Measurements from ENCODE around the gene FAM76B. TPM values are rescaled to one million over a fixed set of nuclear protein-coding genes. Genes with fewer than 3 reads are reported as not detected.

FAM76B gene
- total and polyA plus RNA-seq, 7 experiments from 2014 or later: 10.6 to 82.1 (median 52.3) TPM

GRCh38 chr11:95727111-95727510, 62.5 kb downstream of the FAM76B start:
- no peaks in the 10 kb centered on the region for H3K36me3 ChIP-seq (ENCODE audit: control insufficient read depth in 2 of 3, insufficient read depth in 3 of 3, low read length in 3 of 3)
- no peak overlapping the region for H3K27ac Mint-ChIP-seq
- H3K36me3 Mint-ChIP-seq: no peaks in the 10 kb centered on the region
- POLR2A ChIA-PET: no interaction called here
- H3K4me3 Mint-ChIP-seq: no peak overlapping the region
- peaks cover 0 to 1% (median 0%) of the 10 kb centered on the region in 11 donors for H3K9me3 Mint-ChIP-seq
- no peak overlapping the region for H3K4me3 ChIP-seq (ENCODE audit: low read length)
- no peaks in the 10 kb centered on the region for H3K9me3 ChIP-seq (ENCODE audit: control insufficient read depth in 2 of 3, low read length in 3 of 3)
- no peaks in the 10 kb centered on the region for H3K27me3 ChIP-seq (ENCODE audit: control insufficient read depth in 2 of 2, insufficient read depth in 2 of 2, low read length in 2 of 2)
- intact Hi-C loops (cut with micrococcal nuclease): no loop called here
- DNase-seq (no peak), ATAC-seq (no peak)
- no peaks in the 10 kb centered on the region for H3K4me1 ChIP-seq (ENCODE audit: control insufficient read depth in 2 of 2, insufficient read depth in 2 of 2, low read length in 2 of 2)
- no peak overlapping the region for H3K27ac ChIP-seq (ENCODE audit: low read depth, low read length)
- CTCF ChIA-PET: interaction anchor here (0.6 kb wide), 1 partner anchor 72 kb away, joined by 3 read pairs; no protein-coding TSS in a partner anchor
- H3K27me3 Mint-ChIP-seq: peaks cover 0 to 10% (median 0%) of the 10 kb centered on the region in 5 donors
- H3K4me1 Mint-ChIP-seq: no peaks in the 10 kb centered on the region

GRCh38 chr11:95725196-95725595, 64.4 kb downstream of the FAM76B start:
- H3K9me3 ChIP-seq (ENCODE audit: control insufficient read depth in 2 of 3, low read length in 3 of 3): no peaks in the 10 kb centered on the region
- peaks cover 0 to 5% of the 10 kb centered on the region in 2 donors for H3K4me1 ChIP-seq (ENCODE audit: control insufficient read depth in 2 of 2, insufficient read depth in 2 of 2, low read length in 2 of 2)
- ATAC-seq (no peak), DNase-seq (no peak)
- H3K4me3 Mint-ChIP-seq: no peak overlapping the region
- POLR2A ChIA-PET: interaction anchor here (0.8 to 1.7 kb wide), 4 partner anchors 10 to 634 kb away, joined by 3 to 4 read pairs (median 3); no protein-coding TSS in a partner anchor
- H3K36me3 ChIP-seq (ENCODE audit: control insufficient read depth in 2 of 3, insufficient read depth in 3 of 3, low read length in 3 of 3): no peaks in the 10 kb centered on the region
- H3K27ac Mint-ChIP-seq: no peak overlapping the region
- H3K27ac ChIP-seq (ENCODE audit: low read depth, low read length): no peak overlapping the region
- intact Hi-C loops (cut with micrococcal nuclease): no loop called here
- peaks cover 4 to 14% (median 12%) of the 10 kb centered on the region in 7 donors for H3K4me1 Mint-ChIP-seq
- H3K4me3 ChIP-seq (ENCODE audit: low read length): no peak overlapping the region
- peaks cover 0 to 10% (median 0%) of the 10 kb centered on the region in 5 donors for H3K27me3 Mint-ChIP-seq
- H3K9me3 Mint-ChIP-seq: peaks cover 0 to 1% (median 0%) of the 10 kb centered on the region in 11 donors
- no peaks in the 10 kb centered on the region for H3K27me3 ChIP-seq (ENCODE audit: control insufficient read depth in 2 of 2, insufficient read depth in 2 of 2, low read length in 2 of 2)
- CTCF ChIA-PET: interaction anchor here (0.8 to 1.5 kb wide), 2 partner anchors 20 to 317 kb away, joined by 3 read pairs; no protein-coding TSS in a partner anchor
- no peaks in the 10 kb centered on the region for H3K36me3 Mint-ChIP-seq

GRCh38 chr11:95723361-95723942, 66.1 kb downstream of the FAM76B start:
- peaks cover 6 to 24% (median 19%) of the 10 kb centered on the region in 7 donors for H3K4me1 Mint-ChIP-seq
- peaks cover 0 to 1% (median 0%) of the 10 kb centered on the region in 11 donors for H3K9me3 Mint-ChIP-seq
- no peak for DNase-seq
- Histone ChIP-seq H3K27ac (ENCODE audit: low read depth, low read length) (no peak overlapping the region), H3K9me3 (ENCODE audit: control insufficient read depth in 2 of 3, low read length in 3 of 3) (no peaks in the 10 kb centered on the region), H3K4me1 (ENCODE audit: control insufficient read depth in 2 of 2, insufficient read depth in 2 of 2, low read length in 2 of 2) (peaks cover 0 to 5% of the 10 kb centered on the region in 2 donors), H3K27me3 (ENCODE audit: control insufficient read depth in 2 of 2, insufficient read depth in 2 of 2, low read length in 2 of 2) (no peaks in the 10 kb centered on the region), H3K36me3 (ENCODE audit: control insufficient read depth in 2 of 3, insufficient read depth in 3 of 3, low read length in 3 of 3) (no peaks in the 10 kb centered on the region), H3K4me3 (ENCODE audit: low read length) (no peak overlapping the region)
- POLR2A ChIA-PET: no interaction called here
- H3K27ac Mint-ChIP-seq: no peak overlapping the region
- ATAC-seq: no peak
- CTCF ChIA-PET: no interaction called here
- intact Hi-C loops (cut with micrococcal nuclease): no loop called here
- H3K27me3 Mint-ChIP-seq: peaks cover 0 to 10% (median 0%) of the 10 kb centered on the region in 5 donors
- H3K4me3 Mint-ChIP-seq: no peak overlapping the region
- no peaks in the 10 kb centered on the region for H3K36me3 Mint-ChIP-seq

- no peaks in the 10 kb centered on the region for H3K9me3 ChIP-seq (ENCODE audit: control insufficient read depth in 2 of 3, low read length in 3 of 3)
- no peaks in the 10 kb centered on the region for H3K27me3 ChIP-seq (ENCODE audit: control insufficient read depth in 2 of 2, insufficient read depth in 2 of 2, low read length in 2 of 2)
- ATAC-seq (no peak), DNase-seq (no peak)
- Mint-ChIP-seq H3K4me1 (peaks cover 11 to 37% (median 32%) of the 10 kb centered on the region in 7 donors), H3K27ac (peak overlapping the region in 2 of 9 donors; percentile 28 to 41), H3K36me3 (no peaks in the 10 kb centered on the region), H3K9me3 (peaks cover 0 to 3% (median 0%) of the 10 kb centered on the region in 11 donors), H3K27me3 (peaks cover 0 to 2% (median 0%) of the 10 kb centered on the region in 5 donors), H3K4me3 (peak overlapping the region in 5 of 10 donors; percentile 1 to 50 (median 10))
- no peak overlapping the region for H3K27ac ChIP-seq (ENCODE audit: low read depth, low read length)
- no peaks in the 10 kb centered on the region for H3K36me3 ChIP-seq (ENCODE audit: control insufficient read depth in 2 of 3, insufficient read depth in 3 of 3, low read length in 3 of 3)
- intact Hi-C loops (cut with micrococcal nuclease): no loop called here
- H3K4me1 ChIP-seq (ENCODE audit: control insufficient read depth in 2 of 2, insufficient read depth in 2 of 2, low read length in 2 of 2): peaks cover 5 to 6% of the 10 kb centered on the region in 2 donors
- no peak overlapping the region for H3K4me3 ChIP-seq (ENCODE audit: low read length)
- POLR2A ChIA-PET: interaction anchor here (1.3 kb wide), 1 partner anchor 15 kb away, joined by 3 read pairs; no protein-coding TSS in a partner anchor
- CTCF ChIA-PET: interaction anchor here (2.0 kb wide), 1 partner anchor 566 kb away, joined by 4 read pairs; no protein-coding TSS in a partner anchor
These were observed 69.4 kb downstream of the FAM76B start for GRCh38 chr11:95720195-95720594.

Other genes with a start within 250 kb of the FAM76B start
- gene CEP57, start 716 bp upstream of the FAM76B start, total RNA-seq: 10 to 100 TPM; 47.8 to 72.3 (median 68.9) TPM
- 10 to 100 TPM; 45.8 to 56.6 TPM for gene CEP57, start 716 bp upstream of the FAM76B start, polyA plus RNA-seq
- gene MTMR2, start 134.3 kb upstream of the FAM76B start, total RNA-seq: 10 to 100 TPM in 3 of 5 experiments, 1 to 10 TPM in 2; 9.0 to 20.8 (median 10.5) TPM
- gene MTMR2, start 134.3 kb upstream of the FAM76B start, polyA plus RNA-seq: 1 to 10 TPM; 5.9 to 7.2 TPM